NCI-H1436 treated with DMSO at 0.1 percent for 48 hours (cell line): Measurements from ENCODE around the gene ENDOU.
A peak's percentile ranks its signal among the peaks of the same experiment; 100 is the strongest.

ENCODE experiments used
- DNase-seq: peaks from one replicate; lab custom pipeline; 2025; lab: John Stamatoyannopoulos, UW

The ENDOU gene

GRCh38 chr12:47718531-47718930 lies 6.8 kb downstream of the ENDOU start:
- DNase-seq, result no peak

DNA sequence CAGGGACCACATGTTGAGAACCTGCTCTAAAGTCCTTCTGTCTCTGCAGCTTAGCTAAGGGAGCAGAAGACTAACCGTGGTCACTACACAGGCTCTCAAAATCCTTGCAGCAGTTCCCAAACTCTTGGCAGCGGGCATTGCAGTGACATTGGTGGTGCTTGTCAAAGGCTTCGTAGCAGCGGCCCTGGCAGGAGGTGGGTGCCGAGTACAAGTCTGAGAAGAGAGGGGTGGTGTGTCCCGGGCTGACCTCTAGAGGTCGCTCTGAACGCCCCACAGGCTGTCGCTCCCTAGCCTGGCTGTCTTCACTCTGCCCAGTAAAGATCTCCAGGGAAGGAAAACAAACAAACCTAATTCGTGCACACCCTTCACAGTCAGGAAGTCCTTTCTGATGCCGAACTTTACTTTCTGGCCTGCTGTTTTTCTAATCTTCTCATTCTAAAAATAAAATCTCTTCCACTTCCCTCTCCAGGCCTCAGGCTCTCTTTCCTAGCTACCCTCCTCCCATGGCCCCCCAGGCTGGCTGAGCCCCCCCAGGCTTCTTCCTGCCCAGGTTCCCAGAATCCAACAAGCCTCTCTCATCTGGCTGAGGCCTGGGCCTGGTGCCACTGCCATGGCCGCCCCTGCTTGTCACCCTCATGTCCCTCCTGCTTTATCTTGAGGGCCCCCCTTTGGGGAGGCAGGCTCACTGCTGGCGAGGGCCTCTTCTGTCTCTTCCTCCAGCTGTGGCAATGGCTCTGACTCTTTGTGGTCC lies 7.7 kb downstream of the ENDOU start:
- peak; percentile 59 for DNase-seq

- DNase-seq, result no peak
These were observed 8.2 kb downstream of the ENDOU start for GRCh38 chr12:47717046-47717442.

- DNase-seq, result no peak
These were observed 9.3 kb downstream of the ENDOU start for GRCh38 chr12:47715877-47716548.

GRCh38 chr12:47715393-47715876 lies 9.9 kb downstream of the ENDOU start:
- DNase-seq, result peak; percentile 19

DNA sequence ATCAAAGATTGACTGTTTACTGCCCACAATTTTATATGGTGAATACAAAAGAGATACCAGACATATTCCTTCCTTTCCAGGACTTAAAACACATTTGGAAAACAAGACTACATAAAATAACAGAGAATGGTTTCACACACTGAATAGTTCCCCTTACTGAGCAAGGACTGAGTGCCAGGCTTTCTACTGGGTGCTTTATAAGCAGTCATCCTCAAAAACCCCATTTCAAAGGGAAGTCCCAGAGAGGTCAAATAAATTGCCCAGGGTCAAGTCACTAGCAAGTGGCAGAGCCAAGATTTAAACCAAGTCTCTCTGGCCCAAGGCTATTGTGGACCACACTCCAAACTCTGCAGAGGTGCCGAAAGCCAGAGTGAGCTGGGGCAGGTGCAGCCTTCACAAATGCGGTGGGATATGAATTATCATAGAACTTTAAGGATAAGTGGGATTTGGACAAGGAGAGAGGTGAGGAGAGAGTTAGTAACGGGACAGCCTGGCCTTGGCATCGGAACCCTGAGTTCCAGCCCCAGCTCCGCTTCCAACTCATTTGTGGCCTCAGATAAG lies 10.4 kb downstream of the ENDOU start:
- no peak for DNase-seq

GRCh38 chr12:47712171-47712570 lies 13.1 kb downstream of the ENDOU start:
- DNase-seq, result no peak

- DNase-seq, result no peak
These were observed 13.8 kb downstream of the ENDOU start for GRCh38 chr12:47711448-47711847.

- no peak for DNase-seq
These were observed 15.0 kb downstream of the ENDOU start for GRCh38 chr12:47710278-47710677.

GRCh38 chr12:47709671-47710070 lies 15.6 kb downstream of the ENDOU start:
- DNase-seq, result no peak

DNA sequence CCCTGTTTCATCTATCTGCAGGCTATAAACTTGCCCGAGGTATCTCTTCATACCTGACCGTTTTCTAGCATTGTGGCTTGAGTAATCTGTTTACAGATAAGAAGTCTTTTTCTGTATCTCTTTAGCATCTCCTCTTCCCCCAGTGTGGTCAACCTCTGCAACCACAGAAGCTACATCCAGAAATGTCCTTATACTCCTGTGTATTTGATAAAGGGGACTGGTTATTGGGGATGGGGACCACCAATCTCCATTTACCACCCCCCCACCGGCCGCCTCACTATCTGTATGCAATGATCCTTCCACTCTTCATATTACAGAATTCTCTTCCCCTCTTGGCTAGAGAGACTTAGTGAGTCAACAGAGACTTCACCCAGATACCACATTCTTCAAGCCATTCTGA lies 16.1 kb downstream of the ENDOU start:
- no peak for DNase-seq

- no peak for DNase-seq
These were observed 17.3 kb downstream of the ENDOU start for GRCh38 chr12:47707905-47708543.

DNA sequence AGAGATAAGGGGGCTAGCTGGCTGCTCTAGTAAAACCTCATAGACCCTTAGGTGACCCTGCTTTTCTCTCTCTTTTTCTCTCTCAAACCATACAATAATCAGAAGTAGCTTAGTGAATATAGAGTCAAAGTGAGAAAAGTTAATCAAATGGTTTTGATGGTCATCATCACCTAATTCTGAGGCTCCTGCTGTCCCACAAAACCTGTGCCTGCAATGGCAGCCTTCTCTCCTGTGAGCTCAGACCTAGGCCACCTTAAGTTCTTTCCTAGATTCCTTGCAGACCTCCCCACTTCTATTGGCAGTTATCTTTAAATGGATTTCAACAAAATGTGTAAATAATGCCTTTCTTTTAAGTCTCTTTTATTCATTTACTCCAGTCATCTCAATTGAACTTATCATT lies 17.9 kb downstream of the ENDOU start:
- DNase-seq, result no peak

DNA sequence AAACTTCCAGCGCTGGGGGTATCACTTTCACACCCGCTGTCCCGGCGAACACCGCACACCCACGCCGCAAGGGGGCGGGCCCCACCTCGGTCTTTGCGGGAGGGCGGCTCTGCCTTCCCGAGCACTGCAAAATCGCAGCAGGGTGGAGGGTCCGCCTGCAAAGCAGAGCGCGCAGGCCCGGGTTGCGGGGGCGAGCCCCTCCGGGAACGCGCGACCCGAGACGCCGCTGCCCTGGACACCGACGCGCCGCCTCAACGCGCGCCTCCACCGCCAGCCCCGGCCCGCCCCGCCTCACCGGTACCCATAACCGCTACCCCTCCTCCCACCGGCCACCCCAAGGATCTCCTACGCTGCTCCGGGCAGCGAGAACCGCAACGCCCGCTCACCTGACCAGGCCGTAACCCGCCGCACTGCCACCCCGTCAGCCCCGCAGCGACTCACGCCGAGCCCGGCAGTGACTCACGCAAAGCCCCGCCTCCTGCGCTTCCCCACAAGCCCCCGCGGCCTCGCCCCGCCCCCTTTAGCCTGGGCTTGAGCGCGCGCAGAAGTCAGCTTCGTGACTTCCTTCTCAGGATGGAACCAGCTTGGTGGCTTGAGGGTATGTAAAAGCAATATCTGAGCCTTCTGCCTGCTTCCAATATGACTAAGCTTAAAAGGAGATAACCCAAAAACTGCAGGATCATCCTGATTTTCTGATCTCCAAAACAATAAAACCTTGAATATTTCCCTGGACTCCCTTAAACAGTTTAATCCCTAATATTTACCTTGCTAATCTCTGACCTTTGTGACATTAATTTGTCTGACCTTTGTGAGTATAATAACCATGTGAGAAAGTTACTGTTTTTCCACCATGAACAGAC lies 19.5 kb downstream of the ENDOU start, which contains the start of gene RPAP3:
TSS of gene RPAP3 (minus strand) at position 465 of the 860 bp plus-strand sequence. CDS start 3,190 bp downstream, outside the sequence.
- DNase-seq, result peak; percentile 20

- no peak for DNase-seq
These were observed 20.1 kb downstream of the ENDOU start for GRCh38 chr12:47705229-47705565.

DNA sequence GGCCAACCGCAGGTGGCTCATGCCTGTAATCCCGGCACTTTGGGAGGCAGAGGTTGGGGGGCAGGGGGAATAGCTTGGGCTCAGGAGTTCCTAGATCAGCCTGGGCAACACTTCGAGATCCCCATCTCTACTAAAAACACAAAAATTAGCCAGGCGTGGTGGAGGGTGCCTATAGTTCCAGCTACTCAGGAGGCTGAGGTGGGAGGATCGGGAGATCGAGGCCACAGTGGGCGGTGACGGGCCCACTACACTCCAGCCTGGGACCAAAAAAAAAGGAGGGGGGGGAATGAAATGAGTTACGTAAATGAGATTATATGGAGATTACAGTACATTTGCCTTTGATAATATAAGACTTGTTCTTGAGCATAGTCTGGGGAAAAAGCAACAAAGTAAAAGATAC lies 20.6 kb downstream of the ENDOU start:
- no peak for DNase-seq

DNA sequence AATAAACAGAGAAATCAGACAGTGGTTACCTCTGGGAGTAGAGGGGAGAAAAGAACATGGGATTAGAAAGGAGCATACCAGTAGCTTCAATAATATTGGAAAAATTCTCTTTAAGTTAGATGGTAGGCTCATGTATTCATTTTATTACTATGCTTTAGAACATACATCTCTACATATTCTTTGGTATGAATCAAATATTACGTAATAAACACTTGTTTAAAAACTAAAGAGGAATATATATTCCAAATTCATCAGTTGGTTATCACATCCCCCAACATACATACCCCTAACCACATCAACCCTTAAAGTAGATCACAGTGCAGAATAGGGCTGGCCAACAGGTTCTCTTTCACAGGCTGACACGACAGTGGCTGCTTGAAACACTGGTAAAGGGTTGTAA lies 25.0 kb downstream of the ENDOU start:
- DNase-seq, result no peak

- DNase-seq, result no peak
These were observed 26.7 kb downstream of the ENDOU start for GRCh38 chr12:47698631-47699030.

DNA sequence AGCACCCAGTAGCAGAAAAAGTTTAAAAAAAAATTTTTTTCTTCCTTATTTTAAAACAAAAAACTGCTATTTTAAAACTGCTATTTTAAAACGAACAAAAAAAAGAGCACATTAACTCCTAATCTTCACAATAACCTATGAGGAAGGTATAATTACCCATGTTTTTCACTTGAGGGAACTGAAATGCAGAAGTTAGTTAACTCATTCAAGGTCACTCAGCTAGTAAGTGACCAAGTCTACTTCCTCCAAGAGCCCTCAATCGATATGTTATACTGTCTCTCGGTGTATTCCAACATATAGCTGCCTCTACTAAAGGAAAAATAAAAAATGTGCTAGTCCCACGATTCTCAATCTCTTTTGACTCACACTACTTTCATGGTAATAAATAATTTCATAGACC lies 27.2 kb downstream of the ENDOU start:
- DNase-seq, result no peak

DNA sequence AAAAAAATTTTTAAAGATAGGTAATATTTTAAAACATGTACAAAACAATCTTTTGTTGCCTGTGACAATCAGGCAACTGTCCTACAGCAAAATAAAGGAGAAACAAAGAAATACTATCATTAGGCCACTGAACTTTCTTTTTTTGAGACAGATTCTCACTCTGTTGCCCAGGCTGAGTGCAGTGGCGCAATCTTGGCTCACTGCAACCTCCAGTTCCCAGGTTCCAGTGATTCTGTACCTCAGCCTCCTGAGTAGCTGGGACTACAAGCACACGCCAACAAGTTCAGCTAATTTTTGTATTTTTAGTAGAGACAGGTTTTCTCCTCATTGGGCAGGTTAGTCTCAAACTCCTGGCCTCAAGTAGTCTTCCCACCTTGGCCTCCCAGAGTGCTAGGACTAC lies 36.1 kb downstream of the ENDOU start:
- DNase-seq, result no peak

- no peak for DNase-seq
These were observed 37.7 kb downstream of the ENDOU start for GRCh38 chr12:47687636-47688035.
